Aorta (tissue), 5 donors: ENCODE data around the gene ID2. TPM values are rescaled to one million over a fixed set of nuclear protein-coding genes. Genes with fewer than 3 reads are reported as not detected.

Experiments used
- ATAC-seq: fragments of 200-7000 bp; cut with Tn5 transposase; one replicate; pipeline ENCODE4 v1.9.1; 2022; ENCODE audit warnings: moderate library complexity; ENCODE audit not compliant: low FRiP score
- DNase-seq, 2 donors: peaks; one replicate each; pipeline ENCODE4 v3.0.0-alpha.2; 2020
- H3K27ac ChIP-seq, 2 donors: one replicate each; pipeline ENCODE4 v1.5.1; 2013; ENCODE audit warnings: low read length in 2 of 2, mild to moderate bottlenecking in 2 of 2, moderate library complexity in 2 of 2, control low read depth in 1 of 2, inconsistent platforms in 1 of 2, low read depth in 1 of 2
- H3K27me3 ChIP-seq, 2 donors: one replicate each; pipeline ENCODE4 v1.6.1; 2013; ENCODE audit warnings: control low read depth in 1 of 2, low read length in 1 of 2, mild to moderate bottlenecking in 1 of 2, moderate library complexity in 1 of 2; ENCODE audit not compliant: insufficient read depth in 2 of 2, control insufficient read depth in 1 of 2
- H3K36me3 ChIP-seq, 2 donors: one replicate each; pipeline ENCODE4 v1.6.1; 2013; ENCODE audit warnings: control low read depth in 1 of 2, low read length in 1 of 2, mild to moderate bottlenecking in 1 of 2; ENCODE audit not compliant: insufficient read depth in 2 of 2, control insufficient read depth in 1 of 2
- H3K4me1 ChIP-seq, 2 donors: one replicate each; pipeline ENCODE4 v1.6.1; 2013; ENCODE audit warnings: low read length in 2 of 2, control low read depth in 1 of 2, mild to moderate bottlenecking in 1 of 2, moderate library complexity in 1 of 2; ENCODE audit not compliant: insufficient read depth in 2 of 2, control insufficient read depth in 1 of 2
- H3K4me3 ChIP-seq, 2 donors: one replicate each; pipeline ENCODE4 v1.5.1; 2013; ENCODE audit warnings: low read length in 2 of 2, control low read depth in 1 of 2, mild to moderate bottlenecking in 1 of 2
- H3K9me3 ChIP-seq: one replicate; pipeline ENCODE4 v1.6.1; 2013; ENCODE audit warnings: mild to moderate bottlenecking, low read length; ENCODE audit not compliant: control insufficient read depth
- WGBS, 2 donors: extraction: QIAGEN DNeasy Blood & Tissue Kit; methylation state at CpG; one replicate each; pipeline ENCODE4 v1.1.7; 2013; 5-methylcytosine and 5-hydroxymethylcytosine counted together
- intact Hi-C, 2 donors: fragments of 100-400 bp; cut with DNase I; formaldehyde crosslinking; loops; one replicate each; pipeline versions ENCODE4 v1.14.2 to v1.15.0; 2022
- polyA plus RNA-seq, 2 donors: library from polyadenylated mRNA; stranded (reverse); fragments of 200-250 nt; gene quantifications; one replicate each; pipeline ENCODE4 v1.2.3, GENCODE V29; 2013
- total RNA-seq, 2 donors: library from RNA; stranded (reverse); fragmentation: NEBNext Ultra II Directional; extraction: Animal tissue kit (Norgen Biotek cat#: 25700); gene quantifications; one replicate each; pipeline ENCODE4 v1.2.1, GENCODE V29; 2021
- donor health status: healthy with polysubstance abuse.
- donor health status: Bipolar disorder and iron deficiency.
- donor health status: DM: no; HTN: no; CAD: no.
- donor health status: DM: no; HTN: no; CAD: no.
- donor health status: DM: yes; HTN: yes; CAD: no.

ID2 gene
- total and polyA plus RNA-seq, 4 donors, result 159 to 322 (median 203) TPM

GRCh38 chr2:8645176-8645831, 36.6 kb upstream of the ID2 start:
- H3K36me3 ChIP-seq, result no peaks in the 10 kb centered on the region
- ATAC-seq (peak; percentile 8), DNase-seq (peak in 1 of 2 donors; percentile 71)
- 90 to 94% methylated on average over 51 of the region's 51 CpGs for WGBS, 2 donors
- no peaks in the 10 kb centered on the region for H3K27me3 ChIP-seq
- H3K4me1 ChIP-seq, result no peaks in the 10 kb centered on the region
- H3K27ac ChIP-seq, result no peak overlapping the region
- no peak overlapping the region for H3K4me3 ChIP-seq
- intact Hi-C loops, result no loop called here
- no peaks in the 10 kb centered on the region for H3K9me3 ChIP-seq

GRCh38 chr2:8646731-8647461, 35.0 kb upstream of the ID2 start:
- no peak overlapping the region for H3K4me3 ChIP-seq
- H3K9me3 ChIP-seq, result no peaks in the 10 kb centered on the region
- no peaks in the 10 kb centered on the region for H3K27me3 ChIP-seq
- H3K36me3 ChIP-seq, result no peaks in the 10 kb centered on the region
- DNase-seq, result peak in 1 of 2 donors; percentile 43
- ATAC-seq, result no peak
- 94 to 98% methylated on average over 11 of the region's 11 CpGs for WGBS, 2 donors
- no peaks in the 10 kb centered on the region for H3K4me1 ChIP-seq
- H3K27ac ChIP-seq, result no peak overlapping the region
- intact Hi-C loops, result no loop called here

DNA sequence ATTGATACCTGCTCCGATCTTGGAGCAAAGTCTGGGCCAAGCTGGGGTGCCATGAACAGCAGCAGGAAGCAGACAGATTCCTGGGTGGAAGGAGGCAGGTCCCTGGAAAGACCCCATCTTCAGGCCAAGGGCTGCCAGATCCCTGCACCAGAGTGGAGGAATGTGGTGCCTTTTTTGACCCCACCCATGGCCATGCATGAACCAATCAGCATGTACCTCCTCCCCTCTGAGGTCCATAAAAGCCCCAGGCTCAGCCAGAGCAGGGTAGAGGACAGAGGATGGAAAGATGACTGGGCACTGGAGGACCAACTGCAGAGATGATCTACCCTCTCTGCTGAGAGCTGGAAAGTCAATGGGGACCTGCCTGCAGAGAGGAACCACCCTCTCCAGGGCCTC, 34.4 kb upstream of the ID2 start:
- DNase-seq (peak in 1 of 2 donors; percentile 48), ATAC-seq (no peak)
- H3K27ac ChIP-seq, result no peak overlapping the region
- WGBS, 2 donors, result 93 to 100% methylated on average over 1 of the region's 1 CpG
- no peak overlapping the region for H3K4me3 ChIP-seq
- H3K36me3 ChIP-seq, result no peaks in the 10 kb centered on the region
- H3K27me3 ChIP-seq, result no peaks in the 10 kb centered on the region
- intact Hi-C loops, result no loop called here
- no peaks in the 10 kb centered on the region for H3K4me1 ChIP-seq
- no peaks in the 10 kb centered on the region for H3K9me3 ChIP-seq

- Histone ChIP-seq H3K36me3 (no peaks in the 10 kb centered on the region), H3K9me3 (no peaks in the 10 kb centered on the region), H3K27ac (no peak overlapping the region), H3K4me1 (no peaks in the 10 kb centered on the region), H3K4me3 (no peak overlapping the region), H3K27me3 (no peaks in the 10 kb centered on the region)
- WGBS, 2 donors, result 86 to 92% methylated on average over 11 of the region's 11 CpGs
- DNase-seq (peak in 1 of 2 donors; percentile 56), ATAC-seq (no peak)
- intact Hi-C loops, result no loop called here
These were observed 33.2 kb upstream of the ID2 start for GRCh38 chr2:8648441-8649213.

GRCh38 chr2:8649718-8650117, 32.1 kb upstream of the ID2 start:
- H3K27ac ChIP-seq, result no peak overlapping the region
- WGBS, 2 donors, result 89% methylated on average over 6 of the region's 6 CpGs
- no peak overlapping the region for H3K4me3 ChIP-seq
- no peaks in the 10 kb centered on the region for H3K27me3 ChIP-seq
- DNase-seq (no peak), ATAC-seq (no peak)
- no peaks in the 10 kb centered on the region for H3K36me3 ChIP-seq
- no peaks in the 10 kb centered on the region for H3K9me3 ChIP-seq
- intact Hi-C loops, result no loop called here
- no peaks in the 10 kb centered on the region for H3K4me1 ChIP-seq

DNA sequence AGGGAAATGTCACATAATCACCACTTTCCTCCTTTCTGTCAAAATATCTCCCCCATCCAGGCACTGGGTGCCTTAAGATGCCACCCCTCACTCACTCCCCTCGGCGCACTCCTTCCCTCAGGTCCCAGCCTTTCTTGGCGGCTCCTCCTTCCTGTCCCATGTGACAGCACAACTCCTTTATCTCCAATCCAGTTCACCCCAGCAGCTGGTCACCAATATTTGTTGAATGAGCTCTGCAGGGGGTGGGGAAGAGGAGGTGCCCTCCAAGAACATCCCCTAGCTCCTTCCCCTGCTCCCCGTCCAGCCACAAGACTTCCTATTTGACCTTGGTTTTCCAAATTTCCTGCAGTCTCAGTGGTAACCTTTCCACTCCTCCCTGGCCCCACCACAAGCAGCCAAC, 31.6 kb upstream of the ID2 start:
- no peaks in the 10 kb centered on the region for H3K36me3 ChIP-seq
- WGBS, 2 donors, result 96 to 97% methylated on average over 4 of the region's 4 CpGs
- ATAC-seq (no peak), DNase-seq (peak in 1 of 2 donors; percentile 21)
- no peaks in the 10 kb centered on the region for H3K4me1 ChIP-seq
- no peaks in the 10 kb centered on the region for H3K27me3 ChIP-seq
- H3K4me3 ChIP-seq, result no peak overlapping the region
- no peak overlapping the region for H3K27ac ChIP-seq
- intact Hi-C loops, result no loop called here
- H3K9me3 ChIP-seq, result no peaks in the 10 kb centered on the region

GRCh38 chr2:8652774-8653426, 29.0 kb upstream of the ID2 start:
- Histone ChIP-seq H3K27me3 (no peaks in the 10 kb centered on the region), H3K27ac (no peak overlapping the region), H3K36me3 (no peaks in the 10 kb centered on the region), H3K9me3 (no peaks in the 10 kb centered on the region), H3K4me1 (no peaks in the 10 kb centered on the region), H3K4me3 (no peak overlapping the region)
- intact Hi-C loops, result no loop called here
- ATAC-seq (no peak), DNase-seq (peak in 1 of 2 donors; percentile 57)
- WGBS, 2 donors, result 93 to 95% methylated on average over 11 of the region's 11 CpGs

DNA sequence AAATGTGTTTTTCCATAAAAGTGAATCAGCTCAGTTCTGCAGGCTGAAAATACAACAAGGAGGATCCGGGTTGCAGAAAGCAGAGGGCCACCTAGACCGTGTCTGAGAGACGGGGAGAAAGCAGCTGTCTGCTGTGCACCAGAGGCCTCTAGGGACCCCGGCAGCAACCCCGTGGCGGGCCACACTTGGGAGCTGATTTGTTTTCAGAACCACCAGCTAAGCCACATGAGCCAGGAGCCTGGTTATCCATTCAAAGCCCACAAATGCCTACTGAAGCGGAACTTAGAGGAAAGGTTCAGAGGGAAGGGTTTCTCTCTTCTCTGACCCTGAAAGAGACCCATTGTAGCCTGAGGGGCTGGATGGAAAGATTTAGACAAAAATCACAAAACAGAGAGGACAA, 28.4 kb upstream of the ID2 start:
- Histone ChIP-seq H3K9me3 (no peaks in the 10 kb centered on the region), H3K27me3 (no peaks in the 10 kb centered on the region), H3K4me1 (no peaks in the 10 kb centered on the region), H3K27ac (no peak overlapping the region), H3K36me3 (no peaks in the 10 kb centered on the region), H3K4me3 (no peak overlapping the region)
- intact Hi-C loops, result no loop called here
- WGBS, 2 donors, result 59% methylated on average over 7 of the region's 7 CpGs
- DNase-seq, result peak in 1 of 2 donors; percentile 34
- ATAC-seq, result no peak
